ENCODE data around the gene SPINT1. TPM values are rescaled to one million over a fixed set of nuclear protein-coding genes. Genes with fewer than 3 reads are reported as not detected.

SPINT1 gene
- total RNA-seq, 4 donors from 2014 or later = 285 to 729 (median 580) TPM

DNA sequence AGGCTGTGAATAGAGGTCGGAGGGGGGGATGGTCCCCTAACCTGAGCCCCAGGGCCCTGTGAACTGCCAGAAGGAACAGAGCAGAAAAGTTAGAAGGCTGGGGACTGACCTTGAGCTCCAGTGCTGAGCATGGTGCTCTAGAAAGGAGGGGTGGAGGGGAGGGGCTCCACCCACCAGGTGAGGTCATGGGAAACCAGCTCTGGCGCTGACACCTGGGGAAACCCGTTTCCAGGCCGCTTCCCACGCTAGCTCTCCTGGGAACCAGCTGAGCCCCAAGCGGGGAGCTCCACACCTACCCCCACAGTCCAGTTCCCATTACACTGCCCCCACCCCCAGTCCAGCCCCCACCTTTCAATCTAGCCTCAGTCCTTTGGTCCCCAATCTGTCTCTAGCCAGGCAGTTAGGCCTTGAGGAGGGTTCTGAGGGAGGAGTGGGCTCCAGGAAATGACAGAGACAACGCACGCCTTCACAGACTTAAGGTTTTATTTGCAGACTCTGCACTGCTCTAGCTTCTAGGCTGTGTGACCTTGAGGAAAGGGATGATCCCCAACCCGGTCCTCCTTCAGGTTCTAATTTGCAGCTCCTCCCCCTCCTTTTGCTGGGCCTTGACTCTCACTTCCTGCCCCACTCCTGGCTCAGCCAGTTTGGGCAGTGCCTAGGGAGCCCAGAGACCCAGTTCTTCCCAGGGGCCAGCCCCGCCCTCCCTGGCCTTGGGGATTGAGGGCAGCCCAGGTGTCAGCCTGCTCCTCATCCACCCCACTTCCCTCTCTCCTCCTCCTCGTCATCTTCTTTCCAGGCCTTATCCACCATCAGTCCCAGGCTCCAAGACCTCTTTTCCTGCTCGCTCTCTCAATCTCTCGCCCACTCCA is 28.1 kb downstream of the SPINT1 start:
- Histone ChIP-seq H3K9me3 (no peaks in the 10 kb centered on the region), H3K27ac (peak overlapping the region; percentile 18 to 90 (median 72)), H3K27me3 (peaks cover 7% of the 10 kb centered on the region), H3K36me3 (no peaks in the 10 kb centered on the region), H3K4me3 (no peak overlapping the region), H3K4me1 (peaks cover 4 to 36% (median 24%) of the 10 kb centered on the region in 4 donors)
- TF ChIP-seq POLR2AphosphoS5 (IDR thresholded peaks at IDR 0.05) = no peak
- no peak for TF ChIP-seq EP300 (IDR thresholded peaks at IDR 0.05; ENCODE audit: low read depth)
- TF ChIP-seq, protein P1, sequence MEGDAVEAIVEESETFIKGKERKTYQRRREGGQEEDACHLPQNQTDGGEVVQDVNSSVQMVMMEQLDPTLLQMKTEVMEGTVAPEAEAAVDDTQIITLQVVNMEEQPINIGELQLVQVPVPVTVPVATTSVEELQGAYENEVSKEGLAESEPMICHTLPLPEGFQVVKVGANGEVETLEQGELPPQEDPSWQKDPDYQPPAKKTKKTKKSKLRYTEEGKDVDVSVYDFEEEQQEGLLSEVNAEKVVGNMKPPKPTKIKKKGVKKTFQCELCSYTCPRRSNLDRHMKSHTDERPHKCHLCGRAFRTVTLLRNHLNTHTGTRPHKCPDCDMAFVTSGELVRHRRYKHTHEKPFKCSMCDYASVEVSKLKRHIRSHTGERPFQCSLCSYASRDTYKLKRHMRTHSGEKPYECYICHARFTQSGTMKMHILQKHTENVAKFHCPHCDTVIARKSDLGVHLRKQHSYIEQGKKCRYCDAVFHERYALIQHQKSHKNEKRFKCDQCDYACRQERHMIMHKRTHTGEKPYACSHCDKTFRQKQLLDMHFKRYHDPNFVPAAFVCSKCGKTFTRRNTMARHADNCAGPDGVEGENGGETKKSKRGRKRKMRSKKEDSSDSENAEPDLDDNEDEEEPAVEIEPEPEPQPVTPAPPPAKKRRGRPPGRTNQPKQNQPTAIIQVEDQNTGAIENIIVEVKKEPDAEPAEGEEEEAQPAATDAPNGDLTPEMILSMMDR (IDR thresholded peaks at IDR 0.05) = no peak
- TF ChIP-seq POLR2A (IDR thresholded peaks at IDR 0.05) = no peak
- intact Hi-C loops (cut with DNase I; ENCODE audit: low total_unique reads) (no loop called here), in situ Hi-C loops (cut with MboI; ENCODE audit: low pct_ligation_motif_present in 1 of 4, low pct_unique_long_range_greater_than_20kb in 1 of 4, low sequenced_read_pairs in 3 of 4) (no loop called here)
- DNase-seq = peak; percentile 77
- WGBS, 2 donors (ENCODE audit: low coverage in 1 of 2) = 51 to 55% methylated on average over 4 to 13 of the region's 13 CpGs

DNA sequence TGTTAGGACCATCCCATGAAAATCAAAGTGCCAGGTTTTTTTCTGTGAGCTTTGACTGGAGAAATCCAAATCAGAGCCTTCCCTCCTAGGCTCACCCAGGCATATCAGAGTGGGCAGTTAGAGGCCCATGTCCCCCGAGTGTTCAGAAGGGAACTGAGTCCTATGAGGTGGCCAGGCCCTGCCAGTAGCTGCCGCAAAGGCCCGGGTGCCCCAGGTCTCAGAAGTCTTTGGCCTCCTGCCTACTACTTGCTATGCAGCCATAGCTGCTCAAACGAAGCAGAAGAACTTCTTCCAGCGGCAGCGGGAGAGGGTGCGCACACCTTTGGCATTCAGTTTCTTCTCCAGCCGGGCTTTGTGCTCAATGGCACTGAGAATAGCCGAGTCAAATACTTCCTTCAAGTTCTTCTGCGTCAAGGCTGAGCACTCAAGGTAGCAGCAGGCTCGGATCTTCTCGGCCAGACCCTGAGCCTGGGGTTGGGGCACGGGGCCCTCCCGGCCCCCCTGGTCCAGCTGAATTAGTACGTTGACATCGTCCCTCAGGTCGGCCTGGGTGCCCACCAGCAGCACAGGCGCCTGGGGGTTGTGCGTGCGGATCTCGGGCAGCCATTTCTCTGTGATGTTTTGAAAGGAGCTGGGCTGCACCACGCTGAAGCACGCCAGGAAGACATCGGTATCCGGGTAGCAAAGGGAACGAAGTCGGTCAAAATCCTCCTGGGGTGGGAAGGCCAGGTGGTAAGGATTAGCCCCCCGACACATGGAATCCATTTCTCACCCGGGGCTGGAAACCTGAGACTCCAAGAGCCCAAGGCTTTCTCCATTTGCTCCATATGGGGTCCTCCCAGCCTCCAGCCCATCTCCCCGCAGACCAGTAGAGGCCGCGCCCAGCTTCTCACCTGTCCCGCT is 29.2 kb downstream of the SPINT1 start:
- H3K4me1 ChIP-seq = peaks cover 4 to 36% (median 24%) of the 10 kb centered on the region in 4 donors
- TF ChIP-seq, protein P1 (IDR thresholded peaks at IDR 0.05) = no peak
- TF ChIP-seq POLR2AphosphoS5 (IDR thresholded peaks at IDR 0.05) = no peak
- TF ChIP-seq EP300 (IDR thresholded peaks at IDR 0.05; ENCODE audit: low read depth) = no peak
- TF ChIP-seq POLR2A (IDR thresholded peaks at IDR 0.05) = no peak
- WGBS, 2 donors (ENCODE audit: low coverage in 1 of 2) = 67% methylated on average over 33 of the region's 33 CpGs; no CpG with 5 or more reads in 1 of the 2 donors
- no peak for DNase-seq
- peak overlapping the region in 3 of 4 donors; percentile 37 to 67 (median 59) for H3K4me3 ChIP-seq
- no peaks in the 10 kb centered on the region for H3K9me3 ChIP-seq
- in situ Hi-C loops (cut with MboI; ENCODE audit: low pct_ligation_motif_present in 1 of 4, low pct_unique_long_range_greater_than_20kb in 1 of 4, low sequenced_read_pairs in 3 of 4) = no loop called here
- intact Hi-C loops (cut with DNase I; ENCODE audit: low total_unique reads) = no loop called here
- H3K27ac ChIP-seq = peak overlapping the region in 3 of 4 donors; percentile 66 to 90 (median 77)
- no peaks in the 10 kb centered on the region for H3K36me3 ChIP-seq
- peaks cover 7% of the 10 kb centered on the region for H3K27me3 ChIP-seq

DNA sequence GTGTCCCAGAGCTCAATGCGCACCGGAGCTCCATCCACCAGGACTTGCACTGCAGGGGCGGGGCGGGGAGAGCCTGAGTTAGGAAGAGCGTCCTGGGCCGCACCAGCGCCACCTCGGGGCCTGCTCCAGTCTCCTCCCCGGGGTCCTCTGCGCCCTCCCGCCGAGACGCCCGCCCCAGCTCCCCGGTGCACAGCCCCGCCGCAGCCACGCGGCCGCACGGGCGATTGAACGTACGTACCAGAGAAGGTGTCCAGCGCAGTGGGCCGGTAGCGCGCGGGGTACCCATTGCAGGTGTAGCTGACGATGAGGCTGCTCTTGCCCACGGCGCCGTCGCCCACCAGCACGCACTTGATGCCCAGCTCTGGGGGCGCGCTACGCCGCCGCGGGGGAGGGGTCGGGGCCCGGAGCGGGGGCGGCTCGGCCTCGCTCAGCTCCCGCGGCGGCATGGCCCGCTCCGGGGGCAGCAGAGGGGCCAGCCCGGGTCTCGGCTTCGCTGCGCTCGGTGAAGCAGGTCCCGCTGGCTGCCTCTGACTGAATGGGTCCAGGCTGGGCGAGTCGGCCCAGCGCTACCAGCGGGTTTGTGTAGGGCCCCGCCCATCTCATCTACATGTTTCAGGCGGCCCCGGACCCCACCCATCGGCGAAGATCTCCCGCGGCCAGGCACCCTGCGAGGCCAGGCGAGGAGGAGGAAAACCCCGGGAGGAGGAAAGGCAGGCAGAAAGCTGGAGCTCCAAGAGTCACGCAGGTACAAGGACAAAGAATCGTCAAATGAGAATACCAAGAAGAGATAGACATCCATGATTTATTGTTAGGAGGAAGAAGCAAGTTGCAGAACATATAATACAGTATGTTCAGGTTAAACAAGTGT is 30.1 kb downstream of the SPINT1 start, which contains the start of gene RHOV:
TSS of gene RHOV (minus strand) at position 541 of the 868 bp plus-strand sequence. CDS start at position 446, 95 bp downstream.
- DNase-seq = peak; percentile 85
- H3K9me3 ChIP-seq = no peaks in the 10 kb centered on the region
- intact Hi-C loops (cut with DNase I; ENCODE audit: low total_unique reads) = no loop called here
- H3K36me3 ChIP-seq = no peaks in the 10 kb centered on the region
- WGBS, 2 donors (ENCODE audit: low coverage in 1 of 2) = 0 to 1% methylated on average over 11 to 42 of the region's 74 CpGs
- H3K27me3 ChIP-seq = peaks cover 7% of the 10 kb centered on the region
- TF ChIP-seq POLR2AphosphoS5 (IDR thresholded peaks at IDR 0.05) (peak; percentile 75 to 82 (median 81)), POLR2A (IDR thresholded peaks at IDR 0.05) (peak; percentile 49), EP300 (IDR thresholded peaks at IDR 0.05; ENCODE audit: low read depth) (no peak)
- TF ChIP-seq, protein P1 (IDR thresholded peaks at IDR 0.05) = peak in 3 of 5 experiments; percentile 29 to 40 (median 30)
- H3K4me1 ChIP-seq = peaks cover 4 to 40% (median 26%) of the 10 kb centered on the region in 4 donors
- in situ Hi-C loops (cut with MboI; ENCODE audit: low pct_ligation_motif_present in 1 of 4, low pct_unique_long_range_greater_than_20kb in 1 of 4, low sequenced_read_pairs in 3 of 4) = no loop called here
- H3K4me3 ChIP-seq = peak within 1 kb of the TSS; percentile 20 to 67 (median 48)
- H3K27ac ChIP-seq = peak within 1 kb of the TSS; percentile 63 to 90 (median 72)

Measured in transverse colon (tissue), 4 donors.